GM23338 (cell line): Measurements from ENCODE around the gene AHCYL1. TPM values are rescaled to one million over a fixed set of nuclear protein-coding genes. Genes with fewer than 3 reads are reported as not detected.

Source experiments
- ATAC-seq: fragments of 200-7000 bp; cut with Tn5 transposase; 3 replicates; pipeline ENCODE4 v1.9.1; 2020
- DNase-seq: peaks from one replicate; pipeline ENCODE4 v3.0.0-alpha.2; 2015; ENCODE audit warnings: low spot score
- H2AFZ ChIP-seq: fragments of 200-600 bp; sonication (generic); 2 replicates; pipeline ENCODE4 v1.8.0; 2016; ENCODE audit warnings: antibody characterized with exemption, mild to moderate bottlenecking, moderate library complexity
- H3F3A ChIP-seq: fragments of 200-600 bp; sonication (generic); replicated peaks from 2 replicates; pipeline ENCODE4 v1.8.0; 2017; ENCODE audit warnings: antibody characterized with exemption, mixed run types, low read depth
- H3K27ac ChIP-seq: fragments of 200-600 bp; sonication (generic); 2 replicates; pipeline ENCODE4 v1.6.1; 2016; ENCODE audit warnings: low read depth
- H3K27me3 ChIP-seq: fragments of 200-600 bp; sonication (generic); 2 replicates; pipeline ENCODE4 v1.8.0; 2016; ENCODE audit warnings: mild to moderate bottlenecking, mixed run types, moderate library complexity; ENCODE audit not compliant: insufficient read depth
- H3K36me3 ChIP-seq: fragments of 200-600 bp; sonication (generic); 2 replicates; pipeline ENCODE4 v1.8.0; 2016; ENCODE audit warnings: mild to moderate bottlenecking; ENCODE audit not compliant: insufficient read depth
- H3K4me1 ChIP-seq: fragments of 200-600 bp; sonication (generic); 2 replicates; pipeline ENCODE4 v1.8.0; 2016; ENCODE audit warnings: mild to moderate bottlenecking, moderate library complexity; ENCODE audit not compliant: insufficient read depth
- H3K4me2 ChIP-seq: fragments of 200-600 bp; sonication (generic); 2 replicates; pipeline ENCODE4 v1.7.1; 2017; ENCODE audit warnings: mixed run types
- H3K4me3 ChIP-seq: fragments of 200-600 bp; sonication (generic); 2 replicates; pipeline ENCODE4 v1.6.1; 2016; ENCODE audit warnings: mixed run types
- H3K79me2 ChIP-seq: fragments of 200-600 bp; sonication (generic); replicated peaks from 2 replicates; pipeline ENCODE4 v1.8.0; 2017; ENCODE audit warnings: mild to moderate bottlenecking; ENCODE audit not compliant: insufficient read depth
- H3K9me2 ChIP-seq: fragments of 200-600 bp; sonication (generic); 2 replicates; pipeline ENCODE4 v1.8.0; 2017; ENCODE audit not compliant: insufficient read depth
- H4K20me1 ChIP-seq: fragments of 200-600 bp; sonication (generic); replicated peaks from 2 replicates; pipeline ENCODE4 v1.8.0; 2017; ENCODE audit warnings: mild to moderate bottlenecking; ENCODE audit not compliant: insufficient read depth
- H3K27ac Mint-ChIP-seq: 2 replicates; pipeline ENCODE4 v1.8.0; 2020; ENCODE audit warnings: inconsistent platforms, mild to moderate bottlenecking, moderate library complexity, mixed read lengths
- H3K27me3 Mint-ChIP-seq: 3 replicates; pipeline ENCODE4 v1.8.0; 2022; ENCODE audit warnings: low read depth, mild to moderate bottlenecking, moderate library complexity, mixed read lengths, inconsistent platforms; ENCODE audit not compliant: insufficient read depth, poor library complexity
- H3K36me3 Mint-ChIP-seq: 3 replicates; pipeline ENCODE4 v1.8.0; 2021; ENCODE audit warnings: low read depth, mild to moderate bottlenecking, inconsistent platforms, moderate library complexity, mixed read lengths
- H3K4me1 Mint-ChIP-seq: 3 replicates; pipeline ENCODE4 v1.8.0; 2020; ENCODE audit warnings: mild to moderate bottlenecking, inconsistent platforms, mixed read lengths
- H3K4me3 Mint-ChIP-seq: 3 replicates; pipeline ENCODE4 v1.8.0; 2021; ENCODE audit warnings: moderate library complexity, mild to moderate bottlenecking, inconsistent platforms, mixed read lengths
- H3K9me3 Mint-ChIP-seq: 3 replicates; pipeline ENCODE4 v1.8.0; 2020; ENCODE audit warnings: moderate library complexity, mild to moderate bottlenecking, inconsistent platforms, mixed read lengths
- CREB1 ChIP-seq: fragments of 250-450 bp; sonication (Bioruptor Pico); IDR thresholded peaks from 2 replicates; pipeline ENCODE4 v1.5.0; 2020; ENCODE audit warnings: low read depth, mild to moderate bottlenecking, moderate library complexity
- polyA plus RNA-seq: library from polyadenylated mRNA; unstranded; fragments of >200 nt; fragmentation: Nextera tagmentation; extraction: Ambion mirVana; gene quantifications from 2 replicates; pipeline ENCODE4 v1.2.1, GENCODE V29; 2016
- total RNA-seq: library from RNA; depleted of rRNA; stranded (reverse); fragments of >200 nt; shearing (Covaris generic); gene quantifications from 2 replicates; pipeline ENCODE4 v1.2.3, GENCODE V29; 2014
- TF ChIP-seq, protein P1 (sequence below): fragments of 250-450 bp; sonication (Bioruptor Pico); IDR thresholded peaks from 2 replicates; pipeline ENCODE4 v1.5.0; 2020; ENCODE audit warnings: mild to moderate bottlenecking, moderate library complexity
- TF ChIP-seq, protein P2 (sequence below): IDR thresholded peaks from 2 replicates; pipeline ENCODE4 v1.6.1; 2016; ENCODE audit warnings: antibody characterized with exemption
- TF ChIP-seq, protein P3 (sequence below): IDR thresholded peaks from one replicate; pipeline ENCODE4 v1.6.1; 2018; ENCODE audit warnings: antibody characterized with exemption; ENCODE audit not compliant: unreplicated experiment

Gene AHCYL1
- total and polyA plus RNA-seq, 2 experiments from 2014 or later: 63.3 to 70.0 TPM

DNA sequence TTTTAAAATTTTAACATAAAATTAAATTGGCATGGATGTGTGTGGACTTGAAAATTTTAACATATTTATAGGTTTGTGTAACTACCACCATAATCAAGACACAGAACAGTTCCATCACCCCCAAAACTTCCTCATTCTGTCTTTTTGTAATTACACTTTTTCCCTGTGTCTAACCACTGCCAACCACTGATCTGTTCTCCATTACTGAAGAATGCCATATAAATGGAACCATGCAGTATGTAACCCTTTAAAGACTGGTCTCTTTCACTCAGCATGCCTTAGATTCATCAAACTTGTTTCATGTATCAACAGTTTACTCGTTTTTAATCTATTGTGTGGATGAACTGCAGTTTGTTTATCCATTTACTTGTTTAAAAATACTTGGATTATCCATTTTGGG is 13.0 kb upstream of the AHCYL1 start (continued):
- TF ChIP-seq, protein P1, sequence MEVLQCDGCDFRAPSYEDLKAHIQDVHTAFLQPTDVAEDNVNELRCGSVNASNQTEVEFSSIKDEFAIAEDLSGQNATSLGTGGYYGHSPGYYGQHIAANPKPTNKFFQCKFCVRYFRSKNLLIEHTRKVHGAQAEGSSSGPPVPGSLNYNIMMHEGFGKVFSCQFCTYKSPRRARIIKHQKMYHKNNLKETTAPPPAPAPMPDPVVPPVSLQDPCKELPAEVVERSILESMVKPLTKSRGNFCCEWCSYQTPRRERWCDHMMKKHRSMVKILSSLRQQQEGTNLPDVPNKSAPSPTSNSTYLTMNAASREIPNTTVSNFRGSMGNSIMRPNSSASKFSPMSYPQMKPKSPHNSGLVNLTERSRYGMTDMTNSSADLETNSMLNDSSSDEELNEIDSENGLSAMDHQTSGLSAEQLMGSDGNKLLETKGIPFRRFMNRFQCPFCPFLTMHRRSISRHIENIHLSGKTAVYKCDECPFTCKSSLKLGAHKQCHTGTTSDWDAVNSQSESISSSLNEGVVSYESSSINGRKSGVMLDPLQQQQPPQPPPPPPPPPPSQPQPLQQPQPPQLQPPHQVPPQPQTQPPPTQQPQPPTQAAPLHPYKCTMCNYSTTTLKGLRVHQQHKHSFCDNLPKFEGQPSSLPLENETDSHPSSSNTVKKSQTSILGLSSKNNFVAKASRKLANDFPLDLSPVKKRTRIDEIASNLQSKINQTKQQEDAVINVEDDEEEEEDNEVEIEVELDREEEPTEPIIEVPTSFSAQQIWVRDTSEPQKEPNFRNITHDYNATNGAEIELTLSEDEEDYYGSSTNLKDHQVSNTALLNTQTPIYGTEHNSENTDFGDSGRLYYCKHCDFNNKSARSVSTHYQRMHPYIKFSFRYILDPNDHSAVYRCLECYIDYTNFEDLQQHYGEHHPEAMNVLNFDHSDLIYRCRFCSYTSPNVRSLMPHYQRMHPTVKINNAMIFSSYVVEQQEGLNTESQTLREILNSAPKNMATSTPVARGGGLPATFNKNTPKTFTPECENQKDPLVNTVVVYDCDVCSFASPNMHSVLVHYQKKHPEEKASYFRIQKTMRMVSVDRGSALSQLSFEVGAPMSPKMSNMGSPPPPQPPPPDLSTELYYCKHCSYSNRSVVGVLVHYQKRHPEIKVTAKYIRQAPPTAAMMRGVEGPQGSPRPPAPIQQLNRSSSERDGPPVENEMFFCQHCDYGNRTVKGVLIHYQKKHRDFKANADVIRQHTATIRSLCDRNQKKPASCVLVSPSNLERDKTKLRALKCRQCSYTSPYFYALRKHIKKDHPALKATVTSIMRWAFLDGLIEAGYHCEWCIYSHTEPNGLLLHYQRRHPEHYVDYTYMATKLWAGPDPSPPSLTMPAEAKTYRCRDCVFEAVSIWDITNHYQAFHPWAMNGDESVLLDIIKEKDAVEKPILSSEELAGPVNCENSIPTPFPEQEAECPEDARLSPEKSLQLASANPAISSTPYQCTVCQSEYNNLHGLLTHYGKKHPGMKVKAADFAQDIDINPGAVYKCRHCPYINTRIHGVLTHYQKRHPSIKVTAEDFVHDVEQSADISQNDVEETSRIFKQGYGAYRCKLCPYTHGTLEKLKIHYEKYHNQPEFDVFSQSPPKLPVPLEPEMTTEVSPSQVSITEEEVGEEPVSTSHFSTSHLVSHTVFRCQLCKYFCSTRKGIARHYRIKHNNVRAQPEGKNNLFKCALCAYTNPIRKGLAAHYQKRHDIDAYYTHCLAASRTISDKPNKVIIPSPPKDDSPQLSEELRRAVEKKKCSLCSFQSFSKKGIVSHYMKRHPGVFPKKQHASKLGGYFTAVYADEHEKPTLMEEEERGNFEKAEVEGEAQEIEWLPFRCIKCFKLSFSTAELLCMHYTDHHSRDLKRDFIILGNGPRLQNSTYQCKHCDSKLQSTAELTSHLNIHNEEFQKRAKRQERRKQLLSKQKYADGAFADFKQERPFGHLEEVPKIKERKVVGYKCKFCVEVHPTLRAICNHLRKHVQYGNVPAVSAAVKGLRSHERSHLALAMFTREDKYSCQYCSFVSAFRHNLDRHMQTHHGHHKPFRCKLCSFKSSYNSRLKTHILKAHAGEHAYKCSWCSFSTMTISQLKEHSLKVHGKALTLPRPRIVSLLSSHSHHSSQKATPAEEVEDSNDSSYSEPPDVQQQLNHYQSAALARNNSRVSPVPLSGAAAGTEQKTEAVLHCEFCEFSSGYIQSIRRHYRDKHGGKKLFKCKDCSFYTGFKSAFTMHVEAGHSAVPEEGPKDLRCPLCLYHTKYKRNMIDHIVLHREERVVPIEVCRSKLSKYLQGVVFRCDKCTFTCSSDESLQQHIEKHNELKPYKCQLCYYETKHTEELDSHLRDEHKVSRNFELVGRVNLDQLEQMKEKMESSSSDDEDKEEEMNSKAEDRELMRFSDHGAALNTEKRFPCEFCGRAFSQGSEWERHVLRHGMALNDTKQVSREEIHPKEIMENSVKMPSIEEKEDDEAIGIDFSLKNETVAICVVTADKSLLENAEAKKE: no peak

GRCh38 chr1:109974191-109974590 is 10.4 kb upstream of the AHCYL1 start:
- H3K4me1 Mint-ChIP-seq: no peaks in the 10 kb centered on the region

More at GRCh38 chr1:109974191-109974590, 10.4 kb upstream of the AHCYL1 start:
- Histone ChIP-seq H3K27ac (no peak overlapping the region), H3K4me1 (no peaks in the 10 kb centered on the region), H3F3A (no peaks in the 10 kb centered on the region), H3K4me3 (no peak overlapping the region), H3K4me2 (no peak overlapping the region), H3K27me3 (no peaks in the 10 kb centered on the region), H3K36me3 (no peaks in the 10 kb centered on the region), H3K79me2 (no peaks in the 10 kb centered on the region), H2AFZ (no peak overlapping the region), H3K9me2 (peaks cover 14% of the 10 kb centered on the region), H4K20me1 (0 out of 2 replicates have a peak, but pooled peaks cover 3% of the 10 kb centered on the region)
- DNase-seq (no peak), ATAC-seq (no peak)
- Mint-ChIP-seq H3K27me3 (no peaks in the 10 kb centered on the region), H3K4me3 (no peak overlapping the region), H3K36me3 (no peaks in the 10 kb centered on the region), H3K9me3 (no peaks in the 10 kb centered on the region), H3K27ac (no peak overlapping the region)
- TF ChIP-seq, protein P2, sequence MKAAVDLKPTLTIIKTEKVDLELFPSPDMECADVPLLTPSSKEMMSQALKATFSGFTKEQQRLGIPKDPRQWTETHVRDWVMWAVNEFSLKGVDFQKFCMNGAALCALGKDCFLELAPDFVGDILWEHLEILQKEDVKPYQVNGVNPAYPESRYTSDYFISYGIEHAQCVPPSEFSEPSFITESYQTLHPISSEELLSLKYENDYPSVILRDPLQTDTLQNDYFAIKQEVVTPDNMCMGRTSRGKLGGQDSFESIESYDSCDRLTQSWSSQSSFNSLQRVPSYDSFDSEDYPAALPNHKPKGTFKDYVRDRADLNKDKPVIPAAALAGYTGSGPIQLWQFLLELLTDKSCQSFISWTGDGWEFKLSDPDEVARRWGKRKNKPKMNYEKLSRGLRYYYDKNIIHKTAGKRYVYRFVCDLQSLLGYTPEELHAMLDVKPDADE: no peak
- TF ChIP-seq CREB1: no peak
- TF ChIP-seq, protein P3, sequence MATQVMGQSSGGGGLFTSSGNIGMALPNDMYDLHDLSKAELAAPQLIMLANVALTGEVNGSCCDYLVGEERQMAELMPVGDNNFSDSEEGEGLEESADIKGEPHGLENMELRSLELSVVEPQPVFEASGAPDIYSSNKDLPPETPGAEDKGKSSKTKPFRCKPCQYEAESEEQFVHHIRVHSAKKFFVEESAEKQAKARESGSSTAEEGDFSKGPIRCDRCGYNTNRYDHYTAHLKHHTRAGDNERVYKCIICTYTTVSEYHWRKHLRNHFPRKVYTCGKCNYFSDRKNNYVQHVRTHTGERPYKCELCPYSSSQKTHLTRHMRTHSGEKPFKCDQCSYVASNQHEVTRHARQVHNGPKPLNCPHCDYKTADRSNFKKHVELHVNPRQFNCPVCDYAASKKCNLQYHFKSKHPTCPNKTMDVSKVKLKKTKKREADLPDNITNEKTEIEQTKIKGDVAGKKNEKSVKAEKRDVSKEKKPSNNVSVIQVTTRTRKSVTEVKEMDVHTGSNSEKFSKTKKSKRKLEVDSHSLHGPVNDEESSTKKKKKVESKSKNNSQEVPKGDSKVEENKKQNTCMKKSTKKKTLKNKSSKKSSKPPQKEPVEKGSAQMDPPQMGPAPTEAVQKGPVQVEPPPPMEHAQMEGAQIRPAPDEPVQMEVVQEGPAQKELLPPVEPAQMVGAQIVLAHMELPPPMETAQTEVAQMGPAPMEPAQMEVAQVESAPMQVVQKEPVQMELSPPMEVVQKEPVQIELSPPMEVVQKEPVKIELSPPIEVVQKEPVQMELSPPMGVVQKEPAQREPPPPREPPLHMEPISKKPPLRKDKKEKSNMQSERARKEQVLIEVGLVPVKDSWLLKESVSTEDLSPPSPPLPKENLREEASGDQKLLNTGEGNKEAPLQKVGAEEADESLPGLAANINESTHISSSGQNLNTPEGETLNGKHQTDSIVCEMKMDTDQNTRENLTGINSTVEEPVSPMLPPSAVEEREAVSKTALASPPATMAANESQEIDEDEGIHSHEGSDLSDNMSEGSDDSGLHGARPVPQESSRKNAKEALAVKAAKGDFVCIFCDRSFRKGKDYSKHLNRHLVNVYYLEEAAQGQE: no peak
